ENCODE data around the gene RELN.

GRCh38 chr7:103993551-103993950 lies 4.1 kb upstream of the RELN start:
- TF ChIP-seq CTCF (IDR thresholded peaks at IDR 0.05), result no peak
- TF ChIP-seq ZFX (IDR thresholded peaks at IDR 0.05; ENCODE audit: borderline replicate concordance), result no peak

Measured in 22Rv1 (cell line).